ENCODE measurements around the gene RFC5. TPM values are rescaled to one million over a fixed set of nuclear protein-coding genes. Genes with fewer than 3 reads are reported as not detected.

Gene RFC5
- total RNA-seq, 1 experiment from 2014 or later: 50.4 TPM

GRCh38 chr12:118013283-118013682, 3.2 kb upstream of the RFC5 start:
- peaks cover 0 to 3% of the 10 kb centered on the region in 2 experiments; a peak in 2 of 5 replicates for H3K9me3 Mint-ChIP-seq
- no peak overlapping the region for H3K4me2 ChIP-seq (ENCODE audit: insufficient read depth, insufficient read length, low read length)
- H3K4me1 Mint-ChIP-seq: peaks cover 5 to 14% of the 10 kb centered on the region in 2 experiments
- H3K23ac ChIP-seq (ENCODE audit: insufficient read length, low read depth, low read length): no peak overlapping the region
- no peak overlapping the region for H2BK120ac ChIP-seq (ENCODE audit: low read depth, low read length, poor library complexity, severe bottlenecking)
- H3K4me1 ChIP-seq (ENCODE audit: insufficient read depth, low read length): no peaks in the 10 kb centered on the region
- no peak overlapping the region for H3K14ac ChIP-seq (ENCODE audit: insufficient read depth, low read length)
- no peaks in the 10 kb centered on the region for H4K20me1 ChIP-seq (ENCODE audit: control insufficient read depth, insufficient read depth, insufficient read length)
- no peaks in the 10 kb centered on the region; the same call in none of the 2 replicates for H3K27me3 Mint-ChIP-seq (ENCODE audit: low read depth)
- H3K36me3 Mint-ChIP-seq (ENCODE audit: insufficient read depth in 1 of 3, low read depth in 3 of 3): peaks cover 0 to 6% (median 5%) of the 10 kb centered on the region in 3 experiments; a peak in 4 of 7 replicates
- no peak overlapping the region for H4K91ac ChIP-seq (ENCODE audit: insufficient read length, low read depth, low read length)
- no peak overlapping the region for H3K56ac ChIP-seq (ENCODE audit: insufficient read length, low read depth, low read length)
- TF ChIP-seq, protein P1, sequence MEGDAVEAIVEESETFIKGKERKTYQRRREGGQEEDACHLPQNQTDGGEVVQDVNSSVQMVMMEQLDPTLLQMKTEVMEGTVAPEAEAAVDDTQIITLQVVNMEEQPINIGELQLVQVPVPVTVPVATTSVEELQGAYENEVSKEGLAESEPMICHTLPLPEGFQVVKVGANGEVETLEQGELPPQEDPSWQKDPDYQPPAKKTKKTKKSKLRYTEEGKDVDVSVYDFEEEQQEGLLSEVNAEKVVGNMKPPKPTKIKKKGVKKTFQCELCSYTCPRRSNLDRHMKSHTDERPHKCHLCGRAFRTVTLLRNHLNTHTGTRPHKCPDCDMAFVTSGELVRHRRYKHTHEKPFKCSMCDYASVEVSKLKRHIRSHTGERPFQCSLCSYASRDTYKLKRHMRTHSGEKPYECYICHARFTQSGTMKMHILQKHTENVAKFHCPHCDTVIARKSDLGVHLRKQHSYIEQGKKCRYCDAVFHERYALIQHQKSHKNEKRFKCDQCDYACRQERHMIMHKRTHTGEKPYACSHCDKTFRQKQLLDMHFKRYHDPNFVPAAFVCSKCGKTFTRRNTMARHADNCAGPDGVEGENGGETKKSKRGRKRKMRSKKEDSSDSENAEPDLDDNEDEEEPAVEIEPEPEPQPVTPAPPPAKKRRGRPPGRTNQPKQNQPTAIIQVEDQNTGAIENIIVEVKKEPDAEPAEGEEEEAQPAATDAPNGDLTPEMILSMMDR (conservative IDR thresholded peaks at IDR 0.05): no peak
- H2AK5ac ChIP-seq (ENCODE audit: insufficient read length, low read length): no peak overlapping the region
- H3K4me3 Mint-ChIP-seq: no peak overlapping the region
- H2BK15ac ChIP-seq (ENCODE audit: low read depth, low read length): no peak overlapping the region
- no peak overlapping the region for H4K5ac ChIP-seq (ENCODE audit: insufficient read length, low read depth, low read length)
- H3K18ac ChIP-seq (ENCODE audit: insufficient read length, low read depth, low read length): no peak overlapping the region
- no peaks in the 10 kb centered on the region for H3K23me2 ChIP-seq (ENCODE audit: insufficient read length, low read depth, low read length, poor library complexity, severe bottlenecking)
- H3K9ac ChIP-seq (ENCODE audit: extremely low read depth, insufficient read length, low read length): no peak overlapping the region
- H3K79me1 ChIP-seq (ENCODE audit: insufficient read depth, low read depth, low read length, poor library complexity, severe bottlenecking): peaks cover 7% of the 10 kb centered on the region
- no peak overlapping the region for H2BK20ac ChIP-seq (ENCODE audit: low read depth, low read length, poor library complexity, severe bottlenecking)
- H3K9me3 ChIP-seq (ENCODE audit: control insufficient read depth, low read depth, low read length): no peaks in the 10 kb centered on the region
- H3T11ph ChIP-seq (ENCODE audit: low read length): no peak overlapping the region
- no peak for DNase-seq
- no peak overlapping the region for H2AFZ ChIP-seq (ENCODE audit: low read length)
- H3K27ac ChIP-seq (ENCODE audit: insufficient read length, low read depth, low read length): no peak overlapping the region
- H3K4ac ChIP-seq (ENCODE audit: low read depth, low read length): no peak overlapping the region
- H2BK12ac ChIP-seq (ENCODE audit: insufficient read length, low read depth, low read length): no peak overlapping the region
- H3K27ac Mint-ChIP-seq: no peak overlapping the region
- no peak overlapping the region for H2BK5ac ChIP-seq (ENCODE audit: insufficient read length, low read length)
- no CpG with 5 or more reads among the region's 3 CpGs for WGBS (ENCODE audit: extremely low coverage, insufficient read length, low lambda C conversion rate)
- 0 out of 2 replicates have a peak, but pooled peaks cover 2% of the 10 kb centered on the region for H3K79me2 ChIP-seq (ENCODE audit: insufficient read depth, low read length)
- H4K8ac ChIP-seq (replicated peaks; ENCODE audit: insufficient read length, low read depth, low read length): no peak overlapping the region
- no peaks in the 10 kb centered on the region for H3K27me3 ChIP-seq (ENCODE audit: insufficient read depth, low read length)

Measured in H9 (cell line).